GM18511 (cell line): ENCODE measurements around the gene IL1R1.
"Not testable (repeated sequence)": the region's sequence is repeated elsewhere in the genome, so short reads cannot be mapped to it uniquely, and the experiment has no call there.

Experiments used
- ATAC-seq: cut with Tn5 transposase; IDR thresholded peaks from one replicate; pipeline ENCODE4 v1.9.1; 2021; ENCODE audit warnings: mild to moderate bottlenecking, moderate library complexity; ENCODE audit not compliant: unreplicated experiment

The IL1R1 gene

GRCh38 chr2:102141970-102142828 lies at the start of gene IL1R1:
Gene IL1R1 (plus strand): TSS chr2:102142746. CDS start chr2:102157725, 14,979 bp downstream.
- ATAC-seq, result no peak

DNA sequence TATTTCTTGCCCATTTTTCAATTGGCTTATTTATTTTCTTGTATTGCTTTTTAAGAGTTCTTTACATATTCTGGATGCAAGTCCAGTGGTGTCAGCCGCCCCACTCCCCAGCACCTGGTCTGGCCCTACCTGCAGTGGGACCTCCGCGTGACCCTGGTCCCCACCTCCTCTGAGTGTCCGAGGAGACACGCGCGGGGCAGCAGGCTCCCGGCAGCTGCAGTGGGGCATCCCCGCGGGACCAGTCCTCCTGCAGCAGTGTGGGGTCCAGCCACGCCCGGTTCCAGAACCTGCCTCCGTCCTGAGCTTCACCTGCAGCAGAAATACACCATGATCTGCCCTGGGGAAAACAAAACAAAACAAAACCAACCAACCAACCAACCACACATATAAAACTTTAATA lies 48.9 kb upstream of the IL1R1 start:
- no peak for ATAC-seq

GRCh38 chr2:102094917-102095316 lies 47.6 kb upstream of the IL1R1 start:
- ATAC-seq, result no peak

- no peak for ATAC-seq
Measured at GRCh38 chr2:102096103-102096502, 46.4 kb upstream of the IL1R1 start.

DNA sequence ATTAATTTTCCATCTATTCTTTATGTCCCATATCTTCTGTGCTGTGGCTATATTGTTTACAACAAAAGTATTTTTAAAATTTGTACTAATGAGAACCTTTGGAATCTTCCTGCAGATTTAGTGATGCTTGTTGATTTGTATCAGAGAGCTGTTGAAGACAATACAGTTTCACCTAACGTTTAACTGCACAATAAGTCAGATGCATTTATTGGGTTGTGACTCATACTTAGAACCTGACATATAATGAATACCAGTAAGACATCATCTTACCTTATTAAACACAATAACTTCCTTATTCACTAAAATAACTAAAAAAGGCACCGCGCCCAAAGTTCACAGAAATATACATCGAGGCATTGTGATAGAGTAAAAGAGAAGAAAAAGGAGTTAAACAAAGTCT lies 43.8 kb upstream of the IL1R1 start:
- ATAC-seq, result no peak

- ATAC-seq, result no peak
Measured at GRCh38 chr2:102099536-102100298, 42.8 kb upstream of the IL1R1 start.

GRCh38 chr2:102100371-102101096 lies 42.0 kb upstream of the IL1R1 start:
- no peak for ATAC-seq

GRCh38 chr2:102101097-102101848 lies 41.3 kb upstream of the IL1R1 start:
- ATAC-seq, result no peak

DNA sequence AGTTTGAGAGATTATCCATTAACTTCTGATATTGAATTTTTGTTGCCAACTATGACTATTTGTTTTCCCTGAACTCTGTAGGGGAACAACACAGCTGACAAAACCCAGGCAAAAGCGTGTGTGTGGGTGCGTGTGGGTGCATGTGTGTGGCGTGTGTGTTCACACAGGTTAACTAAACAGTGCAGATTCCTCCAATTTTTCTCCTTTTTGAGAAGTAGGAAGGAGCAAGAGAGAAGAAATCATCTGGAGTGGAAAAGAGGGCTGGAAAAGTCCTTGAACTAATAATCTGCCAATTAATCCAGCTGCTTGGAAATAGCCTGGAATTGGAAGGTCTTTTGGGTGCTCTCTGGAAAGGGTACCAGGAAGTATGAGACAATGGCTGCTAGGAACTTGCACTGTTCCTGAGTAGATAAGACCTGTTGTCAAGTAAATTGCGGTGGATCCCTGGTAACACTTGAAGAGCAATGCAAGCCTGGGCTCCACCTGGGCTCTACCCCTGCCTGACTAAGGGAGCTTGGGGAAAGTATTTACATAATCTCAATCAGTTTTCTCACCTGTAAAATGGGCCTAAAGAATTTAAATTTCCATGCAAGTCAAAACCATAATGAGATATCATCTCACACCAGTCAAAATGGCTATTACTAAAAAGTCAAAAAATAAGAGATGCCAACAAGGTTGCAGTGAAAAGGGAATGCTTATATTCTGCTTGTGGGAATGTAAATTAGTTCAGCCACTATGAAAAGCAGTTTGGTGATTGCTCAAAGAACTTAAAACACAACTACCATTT lies 40.5 kb upstream of the IL1R1 start:
- no peak for ATAC-seq

DNA sequence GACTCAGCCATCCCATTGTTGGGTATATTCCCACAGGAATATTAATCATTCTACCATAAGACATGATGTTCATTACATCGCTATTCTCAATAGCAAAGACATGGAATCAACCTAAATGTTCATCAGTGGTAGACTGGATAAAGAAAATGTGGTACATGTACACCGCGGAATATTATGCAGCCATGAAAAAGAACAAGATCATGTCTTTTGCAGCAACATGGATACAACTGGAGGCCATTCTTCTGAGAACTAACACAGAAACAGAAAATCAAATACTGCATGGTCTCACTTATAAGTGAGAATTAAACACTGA lies 40.0 kb upstream of the IL1R1 start:
- ATAC-seq, result not testable (repeated sequence)

GRCh38 chr2:102103284-102103683 lies 39.3 kb upstream of the IL1R1 start:
- ATAC-seq, result no peak

GRCh38 chr2:102103992-102104871 lies 38.3 kb upstream of the IL1R1 start:
- ATAC-seq, result peak; percentile 76

- ATAC-seq, result no peak
Measured at GRCh38 chr2:102106133-102106556, 36.4 kb upstream of the IL1R1 start.

- ATAC-seq, result not testable (repeated sequence)
Measured at GRCh38 chr2:102106813-102107740, 35.5 kb upstream of the IL1R1 start.

- ATAC-seq, result peak; percentile 42
Measured at GRCh38 chr2:102107741-102108070, 34.8 kb upstream of the IL1R1 start.

- ATAC-seq, result no peak
Measured at GRCh38 chr2:102109016-102109415, 33.5 kb upstream of the IL1R1 start.

GRCh38 chr2:102110171-102110570 lies 32.4 kb upstream of the IL1R1 start:
- ATAC-seq, result no peak
